H1 (cell line): ENCODE data around the gene ABTB1. TPM values are rescaled to one million over a fixed set of nuclear protein-coding genes. Genes with fewer than 3 reads are reported as not detected.

ENCODE experiments used
- CTCF ChIA-PET: fragments of 300-600 bp; sonication (Branson Sonifier 250); formaldehyde crosslinking; loops from one replicate; lab custom pipeline; 2021; ENCODE audit not compliant: partially characterized antibody; lab: Charles Lee
- POLR2A ChIA-PET: fragments of 300-600 bp; sonication (Branson Sonifier 250); formaldehyde crosslinking; loops from one replicate; lab custom pipeline; 2021; ENCODE audit warnings: inconsistent platforms; ENCODE audit not compliant: partially characterized antibody; lab: Charles Lee
- DNase-seq, 2 experiments: peaks; one replicate each; pipeline versions ENCODE4 v3.0.0 to v3.0.0-alpha.2; 2010 to 2022; ENCODE audit warnings: low spot score in 2 of 2, low read depth in 1 of 2, mixed read lengths in 1 of 2
- FAIRE-seq: peaks from 2 replicates; lab custom pipeline; 2011; peaks lifted over from hg19 to GRCh38; lab: Jason Lieb, UNC
- H2AFZ ChIP-seq: 2 replicates; pipeline ENCODE4 v1.8.1; 2012; ENCODE audit warnings: low read length, inconsistent platforms
- H2AK5ac ChIP-seq: 2 replicates; pipeline ENCODE4 v1.6.1; 2013; ENCODE audit warnings: low read depth, low read length
- H2BK120ac ChIP-seq: replicated peaks from 2 replicates; pipeline ENCODE3; 2013; ENCODE audit warnings: low read depth, low read length, inconsistent platforms
- H2BK12ac ChIP-seq: 2 replicates; pipeline ENCODE4 v1.6.1; 2013; ENCODE audit warnings: low read depth, low read length
- H2BK15ac ChIP-seq: 2 replicates; pipeline ENCODE4 v1.6.1; 2013; ENCODE audit warnings: low read length
- H2BK20ac ChIP-seq: 2 replicates; pipeline ENCODE4 v1.6.1; 2013; ENCODE audit warnings: low read length
- H2BK5ac ChIP-seq: 2 replicates; pipeline ENCODE4 v1.6.1; 2013; ENCODE audit warnings: low read depth, low read length
- H3K14ac ChIP-seq: 2 replicates; pipeline ENCODE4 v1.6.1; 2013; ENCODE audit warnings: inconsistent platforms; ENCODE audit not compliant: insufficient read length
- H3K18ac ChIP-seq: 2 replicates; pipeline ENCODE4 v1.6.1; 2013; ENCODE audit warnings: low read length; ENCODE audit errors: extremely low read depth
- H3K23ac ChIP-seq: 2 replicates; pipeline ENCODE4 v1.6.1; 2013; ENCODE audit warnings: inconsistent platforms; ENCODE audit not compliant: insufficient read length
- H3K23me2 ChIP-seq: 2 replicates; pipeline ENCODE4 v1.6.1; 2013; ENCODE audit warnings: low read depth, low read length
- H3K27ac ChIP-seq: 2 replicates; pipeline ENCODE4 v1.6.1; 2011; ENCODE audit warnings: low read depth, low read length, inconsistent platforms
- H3K27me3 ChIP-seq, 4 experiments: replicated peaks in 1 of 4; 1 replicate in 1 of 4; 2 replicates in 3 of 4; pipeline versions ENCODE4 v1.6.1 to v1.8.1; 2011 to 2013; ENCODE audit warnings: low read length in 3 of 4, mild to moderate bottlenecking in 3 of 4, inconsistent platforms in 2 of 4, mixed read lengths in 2 of 4, moderate library complexity in 1 of 4; ENCODE audit not compliant: control insufficient read depth in 3 of 4, insufficient read depth in 3 of 4; ENCODE audit errors: extremely low read depth in 1 of 4
- H3K36me3 ChIP-seq, 4 experiments: 2 replicates each; pipeline versions ENCODE4 v1.6.1 to v1.8.1; 2011 to 2013; ENCODE audit warnings: mild to moderate bottlenecking in 4 of 4, low read length in 3 of 4, moderate library complexity in 2 of 4, control low read depth in 1 of 4, inconsistent platforms in 1 of 4; ENCODE audit not compliant: insufficient read depth in 4 of 4, control insufficient read depth in 2 of 4
- H3K4ac ChIP-seq: replicated peaks from 2 replicates; pipeline ENCODE3; 2013; ENCODE audit warnings: low read length, low read depth, mixed read lengths, inconsistent platforms; ENCODE audit not compliant: insufficient read length
- H3K4me1 ChIP-seq, 4 experiments: replicated peaks in 1 of 4; 1 replicate in 1 of 4; 2 replicates in 3 of 4; pipeline versions ENCODE4 v1.6.1 to v1.8.1; 2011 to 2013; ENCODE audit warnings: low read length in 3 of 4, inconsistent platforms in 2 of 4, mixed read lengths in 1 of 4; ENCODE audit not compliant: insufficient read depth in 4 of 4, control insufficient read depth in 3 of 4
- H3K4me2 ChIP-seq, 2 experiments: 2 replicates each; pipeline versions ENCODE4 v1.6.1 to v1.8.1; 2011 to 2013; ENCODE audit warnings: low read depth in 2 of 2, low read length in 2 of 2, control low read depth in 1 of 2, inconsistent platforms in 1 of 2, mild to moderate bottlenecking in 1 of 2; ENCODE audit not compliant: insufficient read depth in 1 of 2
- H3K4me3 ChIP-seq, 4 experiments: fragments of 200-600, 300-600 bp in 1 of 4; sonication (generic), shearing (Covaris generic), sonication (Bioruptor Twin) in 1 of 4; 2 replicates each; pipeline versions ENCODE4 v1.5.1 to v1.8.1; 2011 to 2016; ENCODE audit warnings: low read length in 4 of 4, low read depth in 3 of 4, control low read depth in 2 of 4, inconsistent platforms in 2 of 4, mild to moderate bottlenecking in 2 of 4, mixed read lengths in 1 of 4, moderate library complexity in 1 of 4; ENCODE audit not compliant: insufficient read depth in 2 of 4; ENCODE audit errors: extremely low read depth in 1 of 4
- H3K56ac ChIP-seq: replicated peaks from 2 replicates; pipeline ENCODE3; 2013; ENCODE audit warnings: low read depth, mild to moderate bottlenecking, mixed read lengths, low read length, inconsistent platforms; ENCODE audit not compliant: insufficient read length
- H3K79me1 ChIP-seq: 2 replicates; pipeline ENCODE4 v1.6.1; 2013; ENCODE audit warnings: low read depth, low read length, control low read depth
- H3K79me2 ChIP-seq, 2 experiments: 2 replicates each; pipeline versions ENCODE4 v1.6.1 to v1.8.1; 2012 to 2013; ENCODE audit warnings: low read length in 2 of 2, mild to moderate bottlenecking in 2 of 2, inconsistent platforms in 1 of 2; ENCODE audit not compliant: insufficient read depth in 2 of 2, control insufficient read depth in 1 of 2
- H3K9ac ChIP-seq, 4 experiments: replicated peaks in 1 of 4; 1 replicate in 1 of 4; 2 replicates in 3 of 4; pipeline versions ENCODE4 v1.6.1 to v1.8.1; 2011 to 2013; ENCODE audit warnings: low read depth in 3 of 4, low read length in 3 of 4, control low read depth in 2 of 4, mild to moderate bottlenecking in 2 of 4, moderate library complexity in 2 of 4, inconsistent platforms in 1 of 4; ENCODE audit errors: extremely low read depth in 1 of 4
- H3K9me3 ChIP-seq, 2 experiments: 2 replicates each; pipeline versions ENCODE4 v1.6.1 to v1.8.1; 2012 to 2013; ENCODE audit warnings: mild to moderate bottlenecking in 2 of 2, moderate library complexity in 2 of 2, control low read depth in 1 of 2, inconsistent platforms in 1 of 2, low read depth in 1 of 2, low read length in 1 of 2, mixed read lengths in 1 of 2; ENCODE audit not compliant: insufficient read depth in 2 of 2
- H4K20me1 ChIP-seq, 2 experiments: replicated peaks in 1 of 2; 2 replicates each; pipeline versions ENCODE3 to v1.8.1; 2011 to 2013; ENCODE audit warnings: inconsistent platforms in 2 of 2, low read length in 2 of 2, mild to moderate bottlenecking in 1 of 2; ENCODE audit not compliant: insufficient read depth in 2 of 2, control insufficient read depth in 1 of 2
- H4K5ac ChIP-seq: 2 replicates; pipeline ENCODE4 v1.6.1; 2013; ENCODE audit warnings: low read length, low read depth, mixed read lengths, inconsistent platforms; ENCODE audit not compliant: insufficient read length
- H4K8ac ChIP-seq: 2 replicates; pipeline ENCODE4 v1.8.0; 2013; ENCODE audit warnings: mild to moderate bottlenecking, moderate library complexity, low read length, inconsistent platforms; ENCODE audit not compliant: insufficient read depth; ENCODE audit errors: extremely low read depth
- H4K91ac ChIP-seq: replicated peaks from 2 replicates; pipeline ENCODE3; 2013; ENCODE audit warnings: low read length, mixed read lengths, inconsistent platforms; ENCODE audit not compliant: insufficient read length
- ASH2L ChIP-seq: fragments of 200-600, 300-600 bp; sonication (generic); IDR thresholded peaks from one replicate; pipeline ENCODE4 v1.7.1; 2017; ENCODE audit warnings: low read length
- BRCA1 ChIP-seq: IDR thresholded peaks from 2 replicates; pipeline ENCODE4 v1.6.1; 2012; ENCODE audit warnings: low read depth, low read length, improper control_type of control experiment
- CBX5 ChIP-seq: fragments of 300-800, 300-1000 bp; sonication (generic); IDR thresholded peaks from 2 replicates; pipeline ENCODE4 v1.7.1; 2016; ENCODE audit warnings: antibody characterized with exemption, low read length, low read depth
- NANOG ChIP-seq: IDR thresholded peaks from 2 replicates; pipeline ENCODE4 v1.6.1; 2011; ENCODE audit warnings: low read length, low read depth, mild to moderate bottlenecking, inconsistent platforms; ENCODE audit not compliant: insufficient read depth, poor library complexity, severe bottlenecking
- SP1 ChIP-seq: IDR thresholded peaks from 2 replicates; pipeline ENCODE4 v1.6.1; 2011; ENCODE audit warnings: low read depth, low read length
- SP2 ChIP-seq: IDR thresholded peaks from 2 replicates; pipeline ENCODE4 v1.6.1; 2012; ENCODE audit warnings: mild to moderate bottlenecking, low read length, inconsistent platforms
- WGBS, 2 experiments: shearing (Covaris generic) in 1 of 2; methylation state at CpG; one replicate each; pipeline versions ENCODE4 v1.1.6 to v1.1.7; 2013 to 2015; ENCODE audit warnings: low lambda C conversion rate in 2 of 2, mixed read lengths in 2 of 2, inconsistent platforms in 1 of 2, low coverage in 1 of 2, missing lambda C conversion rate in 1 of 2; ENCODE audit not compliant: insufficient replicate concordance in 2 of 2, insufficient coverage in 1 of 2, insufficient read length in 1 of 2; ENCODE audit errors: extremely low coverage in 1 of 2, missing lambda C conversion rate in 1 of 2; 5-methylcytosine and 5-hydroxymethylcytosine counted together
- polyA plus RNA-seq, 7 experiments: library from polyadenylated mRNA; depleted of rRNA in 3 of 7; stranded (reverse) in 5 of 7; unstranded in 2 of 7; fragments of >200 nt in 5 of 7; fragments of 200-250 nt in 2 of 7; gene quantifications; 1 replicate in 5 of 7; 2 replicates in 1 of 7; 4 replicates in 1 of 7; pipeline versions ENCODE4 v1.2.1 to v1.2.3, GENCODE V29; 2011 to 2013; ENCODE audit warnings: missing spikeins in 2 of 7, mixed read lengths in 2 of 7
- total RNA-seq: library from RNA; stranded (reverse); fragmentation: NEBNext Ultra II Directional; extraction: Animal tissue kit (Norgen Biotek cat#: 25700); gene quantifications from 2 replicates; pipeline ENCODE4 v1.2.1, GENCODE V29; 2021
- TF ChIP-seq, protein P1 (sequence below): IDR thresholded peaks from 2 replicates; pipeline ENCODE4 v1.6.1; 2012; ENCODE audit warnings: low read length, inconsistent platforms

Gene ABTB1
- total and polyA plus RNA-seq, 2 of the 8 experiments (the other 6 are each of a cell fraction or from before 2014, with no cell fraction given) = 7.1 to 9.4 TPM

DNA sequence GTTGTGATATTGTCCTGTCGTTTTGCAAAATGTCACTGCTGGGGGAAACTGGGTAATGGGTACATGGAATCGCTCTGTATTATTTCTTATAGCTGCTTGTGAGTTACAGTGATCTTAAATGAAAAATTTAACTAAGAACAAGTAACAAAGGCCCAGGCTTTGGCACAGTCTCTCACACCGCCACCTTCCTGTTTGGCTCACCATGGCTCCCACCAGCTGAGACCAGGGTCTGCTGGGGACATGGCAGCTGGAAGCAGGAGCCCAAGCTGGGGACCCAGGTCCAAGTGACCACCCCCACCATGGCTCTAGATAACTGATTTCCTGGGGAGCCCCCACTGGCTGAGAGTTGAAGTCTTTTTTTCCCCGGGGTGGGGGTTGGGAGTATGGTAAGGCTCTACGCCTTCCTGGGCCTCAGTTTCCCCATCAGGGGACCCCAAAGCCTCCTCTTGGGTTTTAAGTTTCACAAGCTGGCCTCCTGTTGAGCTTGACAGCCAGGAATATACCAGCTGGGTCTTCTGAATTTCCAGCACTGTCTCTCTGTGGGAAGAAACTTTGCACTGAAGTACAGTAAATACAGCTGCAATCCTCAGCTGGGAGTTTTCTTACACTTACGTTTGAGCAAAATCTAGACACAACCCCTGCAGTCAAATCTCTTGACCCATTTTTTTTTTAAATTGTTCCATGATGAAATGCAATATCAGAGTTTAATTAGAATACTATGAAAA is 26.1 kb downstream of the ABTB1 start:
- H3K18ac ChIP-seq = no peak overlapping the region; the same call in 1 of the 2 replicates
- H3K36me3 ChIP-seq = no peaks in the 10 kb centered on the region
- no peak overlapping the region for H3K27ac ChIP-seq
- H4K91ac ChIP-seq = no peak overlapping the region
- H3K4ac ChIP-seq = no peak overlapping the region
- H4K8ac ChIP-seq = no peak overlapping the region
- no peak overlapping the region for H2BK120ac ChIP-seq
- H3K4me3 ChIP-seq = no peak overlapping the region
- H3K79me1 ChIP-seq = no peaks in the 10 kb centered on the region; the same call in 1 of the 2 replicates
- no peak overlapping the region for H3K4me2 ChIP-seq
- WGBS, 2 experiments = 94% methylated on average over 6 of the region's 6 CpGs; no CpG with 5 or more reads in 1 of the 2 experiments
- ChIA-PET POLR2A (no interaction called here), CTCF (interaction anchor here (0.6 to 12.8 kb wide), 12 partner anchors 9 to 599 kb away, joined by 3 to 105 read pairs (median 6); no protein-coding TSS in a partner anchor)
- no peaks in the 10 kb centered on the region for H3K27me3 ChIP-seq
- H3K23ac ChIP-seq = no peak overlapping the region
- DNase-seq = no peak
- H2AFZ ChIP-seq = no peak overlapping the region
- no peaks in the 10 kb centered on the region for H4K20me1 ChIP-seq
- no peaks in the 10 kb centered on the region for H3K79me2 ChIP-seq
- no peak overlapping the region for H3K56ac ChIP-seq
- peaks cover 0 to 3% (median under 1%) of the 10 kb centered on the region in 4 experiments; a peak in 2 of 7 replicates for H3K4me1 ChIP-seq
- no peaks in the 10 kb centered on the region for H3K23me2 ChIP-seq
- no peak overlapping the region for H3K14ac ChIP-seq
- no peak for TF ChIP-seq BRCA1
- no peak for TF ChIP-seq SP2
- no peak for TF ChIP-seq ASH2L
- TF ChIP-seq CBX5 = no peak
- TF ChIP-seq, protein P1, sequence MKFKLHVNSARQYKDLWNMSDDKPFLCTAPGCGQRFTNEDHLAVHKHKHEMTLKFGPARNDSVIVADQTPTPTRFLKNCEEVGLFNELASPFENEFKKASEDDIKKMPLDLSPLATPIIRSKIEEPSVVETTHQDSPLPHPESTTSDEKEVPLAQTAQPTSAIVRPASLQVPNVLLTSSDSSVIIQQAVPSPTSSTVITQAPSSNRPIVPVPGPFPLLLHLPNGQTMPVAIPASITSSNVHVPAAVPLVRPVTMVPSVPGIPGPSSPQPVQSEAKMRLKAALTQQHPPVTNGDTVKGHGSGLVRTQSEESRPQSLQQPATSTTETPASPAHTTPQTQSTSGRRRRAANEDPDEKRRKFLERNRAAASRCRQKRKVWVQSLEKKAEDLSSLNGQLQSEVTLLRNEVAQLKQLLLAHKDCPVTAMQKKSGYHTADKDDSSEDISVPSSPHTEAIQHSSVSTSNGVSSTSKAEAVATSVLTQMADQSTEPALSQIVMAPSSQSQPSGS = no peak
- TF ChIP-seq SP1 = no peak
- TF ChIP-seq NANOG = no peak
- H2BK5ac ChIP-seq = no peak overlapping the region
- FAIRE-seq = no peak
- H3K9ac ChIP-seq = no peak overlapping the region
- no peak overlapping the region for H2AK5ac ChIP-seq
- no peak overlapping the region for H4K5ac ChIP-seq
- H3K9me3 ChIP-seq = no peaks in the 10 kb centered on the region
- H2BK20ac ChIP-seq = no peak overlapping the region
- H2BK15ac ChIP-seq = no peak overlapping the region
- H2BK12ac ChIP-seq = no peak overlapping the region
